CD4-positive, alpha-beta T cell treated with Interleukin-17A for 4 hours (primary cell): ENCODE measurements around the gene GID8.

Source experiments
- DNase-seq: peaks from one replicate; pipeline ENCODE4 v3.0.0-alpha.2; 2020; ENCODE audit warnings: mixed read lengths

The GID8 gene

DNA sequence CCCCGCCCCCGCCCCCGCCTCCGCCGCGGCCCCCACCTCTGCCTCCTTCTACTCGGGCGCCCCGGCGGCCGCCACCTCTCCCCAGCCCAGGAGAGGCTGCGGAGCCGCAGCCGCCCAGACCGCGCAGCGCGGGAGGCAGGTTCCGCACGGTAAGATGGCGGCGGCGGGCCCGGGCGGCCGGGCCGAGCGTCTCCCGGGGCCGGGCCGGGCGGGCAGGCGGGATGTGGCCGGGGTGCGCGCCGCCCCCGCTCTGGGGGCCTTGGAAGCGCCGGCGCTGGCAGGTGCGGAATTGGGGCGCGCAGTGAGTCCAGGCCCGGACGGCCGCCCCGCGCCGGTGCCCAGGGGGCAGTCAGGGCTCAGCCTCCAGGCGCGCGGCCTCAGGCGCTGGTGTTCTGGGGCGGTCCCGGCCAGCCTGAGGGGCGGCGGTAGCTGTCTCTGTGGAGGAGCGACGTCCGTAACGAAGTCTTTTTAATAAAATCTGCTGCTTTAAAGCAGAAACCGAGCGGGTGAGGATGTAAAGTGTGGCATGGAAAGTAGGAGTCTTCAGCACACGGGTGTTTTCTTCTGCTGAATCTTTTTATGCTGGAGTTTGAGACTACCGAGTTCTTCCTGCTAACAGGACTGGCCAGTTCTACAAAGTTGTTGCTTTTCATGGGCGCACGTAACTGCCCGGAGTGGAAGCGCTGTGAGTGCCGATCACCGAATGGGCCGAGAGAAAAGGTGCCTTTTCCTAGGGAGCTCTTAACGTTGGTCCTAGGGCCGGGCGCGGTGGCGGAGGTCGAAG lies at the start of gene GID8:
Gene GID8 (plus strand): TSS at position 43 of the 784 bp plus-strand sequence. CDS start 3,356 bp downstream, outside the sequence.
- peak; percentile 58 for DNase-seq

- DNase-seq, result no peak
These were observed 49.5 kb upstream of the GID8 start for GRCh38 chr20:62888406-62888805.

DNA sequence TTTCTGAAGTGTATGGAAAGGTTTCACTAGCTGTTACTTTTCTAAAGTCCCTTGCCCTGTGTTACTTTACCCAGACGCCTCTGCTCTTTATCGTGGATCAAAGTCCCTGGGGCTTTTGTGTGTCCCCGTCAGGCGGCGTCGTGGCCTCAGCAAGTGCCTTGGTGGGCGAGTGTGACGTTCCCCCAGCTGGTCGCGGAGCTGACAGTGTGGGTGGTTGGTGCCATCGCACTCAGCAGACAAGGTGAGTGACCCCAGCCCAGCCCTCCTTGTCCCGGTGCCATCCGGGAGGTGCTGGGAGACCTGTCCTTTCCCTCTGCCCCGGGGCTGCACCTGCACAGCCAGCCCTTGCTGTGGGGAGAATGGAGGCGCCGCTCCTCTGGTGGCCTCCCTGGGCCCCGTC lies 49.0 kb upstream of the GID8 start:
- no peak for DNase-seq

DNA sequence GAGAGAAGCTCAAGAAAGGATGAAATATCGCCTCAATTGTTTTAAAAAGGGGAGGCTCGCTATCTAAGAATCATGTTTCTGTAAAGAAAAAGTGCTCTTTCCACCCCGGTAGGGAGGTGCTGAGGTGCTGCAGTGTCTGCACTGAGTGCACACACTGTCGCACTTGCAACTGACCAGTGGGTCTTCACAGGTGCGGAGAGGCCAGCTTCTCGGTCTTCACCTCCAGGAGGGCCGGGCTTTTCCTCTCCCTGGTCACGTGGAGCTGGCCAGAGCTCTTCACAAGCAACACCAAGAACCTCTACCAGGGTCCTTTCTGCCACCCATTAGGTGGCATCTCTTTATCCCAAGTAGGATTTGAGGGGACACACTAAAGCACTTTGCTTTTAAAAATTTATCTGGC lies 48.5 kb upstream of the GID8 start:
- no peak for DNase-seq

GRCh38 chr20:62889871-62890270 lies 48.1 kb upstream of the GID8 start:
- no peak for DNase-seq

GRCh38 chr20:62890444-62890843 lies 47.5 kb upstream of the GID8 start:
- DNase-seq, result no peak

GRCh38 chr20:62891111-62891510 lies 46.8 kb upstream of the GID8 start:
- DNase-seq, result peak; percentile 69

DNA sequence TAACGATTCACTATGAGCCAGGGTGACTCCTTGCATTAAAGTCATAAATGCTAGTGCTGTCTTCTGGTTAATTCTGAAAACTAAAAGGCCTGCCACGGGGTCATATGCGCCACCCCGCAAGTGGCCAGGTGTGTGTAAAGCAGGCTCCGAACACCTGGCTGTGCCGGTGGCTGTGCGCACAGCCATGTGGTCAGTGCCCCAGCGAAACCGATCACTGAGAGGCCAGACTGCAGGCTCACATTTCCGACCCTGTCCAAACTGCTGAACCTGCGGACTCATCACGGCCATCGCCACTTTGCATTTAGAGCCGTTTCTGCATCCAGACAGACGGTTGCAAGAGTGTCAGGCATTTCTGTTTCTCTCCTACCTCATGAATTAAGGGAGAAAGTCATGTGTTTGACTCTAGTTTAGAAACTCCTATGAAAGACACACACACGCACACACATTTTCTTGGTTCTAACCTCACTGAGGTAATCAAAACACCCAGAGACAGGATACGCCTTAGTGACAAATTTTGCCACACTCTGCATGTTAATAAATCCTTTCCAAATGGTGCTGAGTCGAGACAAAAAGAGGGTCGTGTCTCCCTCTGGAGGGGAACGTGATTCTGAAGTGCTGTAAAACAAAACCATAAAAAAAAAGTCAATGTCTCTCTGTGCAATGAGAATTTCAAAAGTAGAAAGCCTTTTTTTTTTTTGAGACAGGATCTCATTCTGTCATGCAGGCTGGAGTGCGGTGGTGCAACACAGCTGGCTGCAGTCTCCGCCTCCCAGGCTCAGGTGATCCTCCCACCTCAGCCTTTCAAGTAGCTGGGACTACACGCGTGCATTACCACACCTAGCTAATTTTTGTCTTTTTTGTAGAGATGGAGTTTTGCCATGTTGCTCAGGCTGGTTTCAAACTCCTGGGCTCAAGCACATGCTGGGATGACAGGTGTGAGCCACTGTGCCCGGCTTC lies 45.3 kb upstream of the GID8 start:
- DNase-seq, result peak; percentile 50

GRCh38 chr20:62893700-62894099 lies 44.2 kb upstream of the GID8 start:
- no peak for DNase-seq

DNA sequence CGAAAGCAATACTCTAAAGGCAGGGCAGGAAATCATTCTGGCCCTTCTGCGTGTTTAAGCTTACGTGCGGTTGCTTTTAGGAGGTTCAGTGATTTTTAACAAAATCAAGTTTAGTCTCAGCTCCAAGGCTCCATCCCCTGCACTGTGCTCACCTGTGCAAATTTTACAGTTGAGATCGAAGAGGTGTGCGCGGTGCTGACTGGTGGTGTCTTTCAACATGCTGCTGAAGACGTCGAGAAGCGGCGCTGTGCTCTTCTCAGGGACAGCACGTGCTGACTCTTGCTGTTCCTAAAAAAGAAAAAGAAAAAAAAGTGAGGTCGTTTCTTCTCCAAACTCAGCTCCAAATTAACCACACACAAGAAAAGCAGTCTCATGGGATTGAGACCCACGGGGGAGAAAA lies 43.7 kb upstream of the GID8 start:
- no peak for DNase-seq

DNA sequence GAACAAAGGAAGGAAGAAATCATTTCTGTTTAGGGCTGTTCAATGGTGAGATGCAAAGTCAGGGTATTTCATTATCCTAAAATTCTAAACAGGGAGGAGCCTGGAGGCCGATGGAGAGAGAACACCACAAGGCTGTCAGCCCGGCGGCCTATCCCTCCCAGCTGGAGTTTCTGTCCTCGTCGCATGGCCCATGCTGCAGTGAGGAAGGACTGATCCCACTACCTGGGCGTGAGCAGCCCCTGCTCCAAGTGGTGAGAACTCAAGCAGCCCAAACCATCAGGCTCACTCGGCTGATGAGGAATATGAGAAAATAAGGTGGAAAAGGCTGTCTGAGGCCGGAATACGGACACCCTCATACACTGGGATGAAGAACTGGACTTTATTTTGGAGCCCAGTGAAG lies 42.4 kb upstream of the GID8 start:
- no peak for DNase-seq

- DNase-seq, result no peak
These were observed 41.4 kb upstream of the GID8 start for GRCh38 chr20:62896526-62896925.

DNA sequence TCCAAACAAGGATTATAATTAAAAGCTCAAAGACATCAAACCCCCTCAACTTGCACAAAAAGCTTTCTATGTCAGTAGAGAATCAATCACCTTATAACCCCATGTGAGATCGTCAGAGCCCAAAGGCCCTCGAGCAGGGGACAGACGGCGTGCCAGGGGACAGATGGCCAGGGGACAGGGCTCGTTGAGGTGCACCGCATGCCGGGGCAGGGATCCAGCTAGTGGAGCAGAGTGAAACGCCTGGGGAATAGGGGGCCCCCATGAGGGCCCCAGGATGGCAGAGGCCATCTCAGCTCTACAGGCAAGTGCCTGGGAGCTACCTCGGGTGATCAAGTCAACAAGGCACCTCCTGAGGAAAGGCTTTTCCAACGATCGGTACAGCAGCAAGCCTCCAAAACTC lies 40.3 kb upstream of the GID8 start:
- DNase-seq, result no peak

DNA sequence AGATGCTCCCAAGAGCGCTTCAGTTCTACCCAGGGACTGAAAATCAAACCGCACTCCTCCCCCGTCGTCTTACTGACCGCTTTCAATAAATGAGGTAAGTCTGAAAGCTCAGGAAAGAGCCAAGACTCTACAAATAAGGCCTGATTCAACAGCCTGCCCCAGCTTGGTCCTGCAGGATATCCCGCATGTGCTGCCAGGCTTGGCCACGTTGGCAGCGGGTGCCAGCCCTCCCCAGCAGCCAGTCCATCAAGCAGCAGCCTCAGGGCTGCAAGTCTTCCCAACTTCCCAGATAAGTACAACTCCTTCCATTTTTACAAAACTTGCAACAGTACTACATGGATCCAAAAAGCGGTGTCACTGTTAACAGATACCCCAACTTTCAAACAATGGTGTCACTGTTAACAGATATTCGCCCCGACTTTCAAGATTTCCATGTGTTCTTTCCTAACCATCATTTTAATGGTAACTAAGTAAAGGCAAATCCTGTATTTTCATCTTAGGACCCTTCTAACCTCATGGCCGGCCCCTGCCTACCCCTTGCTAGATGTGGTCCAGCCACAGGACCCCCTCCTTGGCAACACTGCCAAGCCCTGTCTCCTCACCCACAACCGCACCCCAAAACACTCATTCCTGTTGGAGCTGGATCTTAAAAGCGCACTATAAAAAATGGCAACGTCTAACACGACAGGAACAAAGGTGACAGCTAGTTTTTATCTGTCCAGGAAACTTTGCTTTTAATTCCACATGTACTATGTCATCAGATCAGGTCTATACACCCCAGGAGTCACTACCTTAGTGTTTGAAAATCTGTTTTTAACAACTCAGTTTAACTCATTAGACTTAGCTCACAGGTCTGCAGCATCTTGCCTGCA lies 39.6 kb upstream of the GID8 start:
- no peak for DNase-seq

DNA sequence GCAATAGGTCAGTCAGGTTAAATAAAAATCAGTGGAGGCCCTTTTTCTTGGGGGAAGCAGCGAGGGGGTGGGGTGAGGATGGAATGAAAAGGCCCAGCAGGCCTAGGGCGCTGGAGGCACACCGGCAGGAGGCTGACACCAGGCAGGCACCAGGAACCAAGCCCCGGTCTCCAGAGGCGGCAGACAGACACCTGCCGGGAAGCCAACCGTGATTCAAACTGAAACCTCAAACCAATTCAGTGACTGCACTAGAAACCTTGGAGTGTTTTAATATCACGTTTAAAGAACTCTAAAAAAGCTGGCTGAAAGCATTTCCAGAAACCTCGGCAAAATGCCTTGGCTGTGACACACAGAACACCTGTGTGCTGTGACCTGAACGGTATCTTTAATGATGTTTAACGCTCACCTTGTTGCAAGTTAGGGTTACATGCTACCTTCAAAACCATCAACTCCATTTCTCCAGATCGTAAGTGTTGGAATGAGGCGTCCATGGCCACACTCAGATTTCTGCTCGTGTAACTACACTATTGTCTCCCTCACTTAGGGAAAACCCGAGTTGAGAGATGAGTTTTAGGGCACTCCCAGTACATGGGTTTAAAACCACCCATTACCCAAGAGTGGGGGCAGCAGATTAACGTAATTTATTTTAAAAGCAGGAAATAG lies 38.8 kb upstream of the GID8 start:
- peak; percentile 33 for DNase-seq

GRCh38 chr20:62899633-62900051 lies 38.3 kb upstream of the GID8 start:
- DNase-seq, result peak; percentile 16

- peak; percentile 80 for DNase-seq
These were observed 37.8 kb upstream of the GID8 start for GRCh38 chr20:62900052-62900691.

GRCh38 chr20:62900692-62901584 lies 37.0 kb upstream of the GID8 start:
- peak; percentile 22 for DNase-seq

- DNase-seq, result no peak
These were observed 36.1 kb upstream of the GID8 start for GRCh38 chr20:62901891-62902290.

DNA sequence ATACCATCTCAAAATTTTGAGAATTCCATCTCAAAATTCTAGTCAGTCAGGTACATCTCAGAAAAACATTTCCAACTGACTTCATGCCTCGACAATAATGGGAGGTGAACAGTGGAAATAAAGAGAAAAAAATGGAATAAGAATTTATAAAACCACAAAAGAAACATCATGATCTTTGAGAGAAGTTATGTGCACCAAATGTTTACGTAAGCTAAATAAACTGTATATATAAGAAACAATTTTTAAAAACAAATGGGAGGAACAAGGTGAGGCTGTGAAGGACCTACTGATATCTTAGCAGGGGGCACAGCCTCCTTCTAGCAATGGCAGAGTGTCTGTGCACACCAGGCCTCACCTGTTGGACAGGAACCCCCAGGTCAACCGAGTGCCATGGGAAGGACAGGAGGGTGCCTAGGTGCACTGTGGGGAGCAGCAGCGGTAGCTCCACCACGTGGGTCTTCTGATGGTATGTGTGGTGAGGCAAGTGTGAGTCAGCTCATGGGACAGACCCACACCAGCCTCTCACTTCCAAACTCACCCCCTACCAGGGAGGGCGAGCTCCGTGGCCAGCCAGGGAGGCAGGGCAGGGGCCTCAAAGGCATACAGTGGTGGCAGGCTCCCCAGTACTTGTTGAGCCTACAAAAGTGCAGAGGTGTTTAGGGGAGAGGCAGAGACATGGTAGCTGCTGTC lies 34.9 kb upstream of the GID8 start:
- no peak for DNase-seq
